GM19463 (cell line): ENCODE results near the gene SH3BP4.

ENCODE experiments used
- ATAC-seq: cut with Tn5 transposase; IDR thresholded peaks from one replicate; pipeline ENCODE4 v1.9.1; 2021; ENCODE audit warnings: mild to moderate bottlenecking, moderate library complexity; ENCODE audit not compliant: unreplicated experiment

SH3BP4 gene

DNA sequence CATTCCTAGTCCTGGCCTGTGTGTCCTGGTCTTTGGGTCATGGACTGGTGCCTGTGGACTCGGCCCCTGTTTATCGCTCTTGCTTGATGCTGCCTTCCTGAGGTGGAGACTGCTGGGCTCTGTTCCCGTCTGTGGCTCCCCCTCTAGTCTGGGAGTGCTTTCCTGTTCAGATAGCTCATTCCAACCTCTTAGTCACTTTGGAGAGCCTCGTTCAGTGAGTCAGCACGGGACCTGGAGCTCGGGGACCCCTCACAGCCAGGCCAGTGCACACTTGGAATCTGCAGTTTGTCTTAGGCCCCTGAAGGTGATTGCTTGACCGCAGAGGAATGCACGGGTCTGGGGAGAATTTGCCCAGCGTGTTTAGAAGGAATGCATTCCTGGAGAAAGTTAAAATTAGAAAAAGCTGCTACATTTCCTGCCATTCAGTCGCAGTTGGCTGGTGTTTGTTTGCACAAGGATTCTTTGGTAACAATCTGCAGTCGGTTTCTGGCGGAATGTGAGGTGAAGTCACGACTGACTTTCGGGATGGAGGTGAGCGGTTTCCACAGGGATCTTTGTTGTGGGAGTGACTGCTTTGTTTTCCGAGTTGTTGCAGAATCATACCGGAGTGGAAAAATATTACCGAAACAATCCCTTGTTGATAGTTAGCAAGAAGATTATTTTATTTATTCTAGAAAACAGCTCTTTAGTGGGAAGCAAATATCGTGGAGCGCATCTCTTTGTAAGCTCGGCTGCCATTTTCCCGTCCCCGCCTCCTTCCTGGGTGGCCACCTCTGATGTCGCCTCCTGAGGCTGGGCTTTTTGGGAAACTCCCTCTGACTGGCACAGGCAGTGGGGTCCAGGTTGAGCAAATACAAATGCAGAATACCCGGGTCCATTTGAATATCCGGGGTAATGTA is 29.6 kb downstream of the SH3BP4 start:
- ATAC-seq, result no peak

DNA sequence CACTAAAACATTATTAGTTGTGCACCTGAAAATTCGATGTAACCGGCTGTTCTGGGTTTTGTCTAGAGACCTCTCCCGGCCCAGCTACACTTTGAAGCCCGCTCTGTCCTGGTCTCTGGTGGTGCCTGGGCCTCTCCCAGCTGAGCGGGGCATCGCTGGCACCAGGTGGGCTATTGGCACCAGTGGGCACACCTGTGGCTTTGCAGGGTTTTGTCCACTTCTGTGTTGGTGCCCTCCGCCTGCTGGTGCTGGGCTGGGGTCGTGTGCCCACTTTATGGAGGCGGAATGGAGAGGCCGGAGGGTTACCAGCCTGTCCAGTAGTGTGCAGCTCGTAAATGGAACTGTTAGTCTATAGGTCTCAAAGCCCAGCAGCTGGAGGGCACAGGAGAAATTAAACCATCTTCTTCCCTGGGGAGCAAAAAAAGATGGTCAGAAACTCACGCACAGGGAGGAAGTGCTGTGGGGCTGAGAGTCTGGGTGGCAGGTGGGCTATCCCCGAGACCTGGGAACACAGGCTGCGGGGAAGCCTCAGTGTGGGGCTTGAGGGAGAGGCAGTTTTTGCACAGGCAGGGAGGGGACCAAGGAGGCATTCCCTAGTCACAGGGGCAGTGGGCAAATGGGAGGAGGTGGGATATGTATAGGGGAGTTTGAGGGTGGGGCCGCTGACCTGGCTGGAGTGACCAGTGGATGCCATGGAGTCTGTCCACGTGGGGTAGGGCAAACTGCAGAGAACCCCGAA is 30.4 kb downstream of the SH3BP4 start:
- no peak for ATAC-seq

DNA sequence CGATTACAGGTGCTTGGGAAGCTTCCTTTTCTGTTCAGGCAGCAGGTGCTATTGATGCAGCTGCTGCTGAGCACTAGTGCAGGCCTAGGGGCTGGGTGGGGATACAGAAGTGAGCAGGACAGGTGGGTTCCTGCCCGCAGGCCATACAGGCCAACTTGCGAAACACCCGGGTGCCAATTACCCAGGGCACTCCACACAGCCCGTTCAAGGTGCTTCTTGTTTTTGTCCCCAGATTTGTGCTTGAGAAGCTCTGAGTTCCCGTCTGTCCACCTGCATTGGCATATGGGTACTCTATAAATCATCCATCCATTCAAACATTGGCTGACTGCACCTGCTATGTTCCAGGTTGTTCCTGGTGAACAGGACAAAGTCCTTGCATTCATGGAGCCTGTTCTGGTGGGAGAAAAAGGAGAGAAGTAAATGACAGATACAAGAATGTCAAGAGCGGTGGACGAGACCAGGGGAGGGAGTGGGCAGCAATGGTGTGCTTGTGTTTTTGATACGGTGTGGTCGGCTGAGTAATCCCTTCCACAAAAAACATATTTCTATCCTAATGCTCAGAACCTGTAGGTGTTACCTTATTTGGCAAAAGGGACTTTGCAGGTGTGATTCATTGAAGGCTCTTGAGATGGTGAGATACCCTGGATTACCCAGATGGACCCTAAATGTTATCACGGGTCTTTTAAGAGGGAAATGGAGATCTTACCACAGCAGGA is 31.4 kb downstream of the SH3BP4 start:
- ATAC-seq, result no peak

DNA sequence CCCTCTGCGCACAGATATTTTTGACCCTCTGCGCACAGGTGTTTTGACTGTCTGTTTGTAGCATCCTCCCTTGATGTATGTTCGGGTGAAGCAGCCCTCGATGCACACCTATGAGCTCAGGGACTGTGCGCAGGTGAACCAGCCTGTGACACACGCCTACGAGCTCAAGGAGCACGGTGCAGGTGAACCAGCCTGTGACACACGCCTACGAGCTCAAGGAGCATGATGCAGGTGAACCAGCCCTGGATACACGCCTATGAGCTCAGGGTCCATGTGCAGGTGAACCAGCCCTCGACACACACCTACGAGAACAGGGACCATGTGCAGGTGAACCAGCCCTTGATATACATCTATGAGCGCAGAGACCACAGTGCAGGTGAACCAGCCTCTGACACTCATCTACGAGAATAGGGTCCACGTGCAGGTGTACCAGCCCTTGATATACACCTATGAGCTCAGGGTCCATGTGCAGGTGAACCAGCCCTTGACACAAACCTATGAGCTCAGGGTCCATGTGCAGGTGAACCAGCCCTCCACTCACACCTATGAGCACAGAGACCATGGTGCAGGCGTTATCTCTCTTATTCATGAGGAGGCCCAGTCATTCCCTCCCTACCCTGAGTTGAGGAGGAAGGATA is 33.9 kb downstream of the SH3BP4 start:
- no peak for ATAC-seq

DNA sequence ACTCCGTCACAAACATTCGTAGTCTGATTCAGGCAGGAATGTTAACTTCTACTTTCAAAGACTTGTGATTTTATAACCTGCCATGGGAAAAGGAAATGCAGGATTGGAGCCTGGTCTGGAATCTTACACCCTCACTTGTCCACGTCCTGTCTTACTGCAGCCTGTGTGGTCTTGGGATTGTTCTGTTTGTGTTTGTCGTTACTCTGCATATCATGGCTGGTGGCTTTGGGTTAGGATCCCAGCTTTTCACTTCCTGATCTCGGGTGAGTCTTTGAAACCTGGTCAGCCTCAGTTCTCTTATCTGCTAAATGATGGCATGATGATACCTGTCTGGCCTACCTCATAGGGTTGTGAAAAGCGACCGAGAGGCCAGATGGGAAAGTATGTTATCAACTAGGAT is 34.6 kb downstream of the SH3BP4 start:
- no peak for ATAC-seq

DNA sequence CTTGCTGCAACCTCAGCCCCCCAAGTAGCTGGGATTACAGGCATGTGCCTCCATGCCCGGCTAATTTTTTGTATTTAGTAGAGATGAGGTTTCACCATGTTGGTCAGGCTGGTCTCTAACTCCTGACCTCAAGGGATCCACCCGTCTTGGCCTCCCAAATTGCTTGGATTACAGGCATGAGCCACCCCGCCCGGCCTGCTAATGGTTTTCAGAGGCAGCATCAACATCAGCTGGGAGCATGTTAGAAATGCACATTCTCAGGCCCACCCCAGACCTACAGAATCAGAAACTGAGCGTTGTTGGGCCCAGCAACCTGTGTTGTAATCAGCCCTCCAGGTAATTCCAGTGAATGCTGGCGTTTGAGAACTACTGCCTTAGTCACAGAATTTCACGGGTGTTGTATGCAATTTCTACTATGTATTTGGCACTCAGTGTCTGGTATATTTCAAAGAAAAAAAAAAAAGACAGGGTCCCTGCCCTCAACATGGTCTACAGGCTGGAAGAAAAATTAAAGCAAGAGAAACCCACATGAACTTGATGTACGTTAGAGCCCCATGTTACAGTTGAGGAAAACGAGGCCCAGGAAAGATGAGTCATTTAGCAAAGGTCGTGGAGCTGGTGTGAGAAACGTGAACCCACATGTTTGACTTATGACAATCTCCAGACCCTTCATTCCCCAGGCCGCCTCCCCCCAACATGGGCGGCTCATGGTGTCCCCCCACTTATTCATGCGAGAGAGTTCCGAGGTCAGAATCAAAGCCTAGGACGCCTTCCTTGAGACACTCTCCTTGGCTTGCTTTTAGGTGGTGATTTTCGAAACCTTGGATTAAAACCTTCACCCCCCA is 35.3 kb downstream of the SH3BP4 start:
- no peak for ATAC-seq

DNA sequence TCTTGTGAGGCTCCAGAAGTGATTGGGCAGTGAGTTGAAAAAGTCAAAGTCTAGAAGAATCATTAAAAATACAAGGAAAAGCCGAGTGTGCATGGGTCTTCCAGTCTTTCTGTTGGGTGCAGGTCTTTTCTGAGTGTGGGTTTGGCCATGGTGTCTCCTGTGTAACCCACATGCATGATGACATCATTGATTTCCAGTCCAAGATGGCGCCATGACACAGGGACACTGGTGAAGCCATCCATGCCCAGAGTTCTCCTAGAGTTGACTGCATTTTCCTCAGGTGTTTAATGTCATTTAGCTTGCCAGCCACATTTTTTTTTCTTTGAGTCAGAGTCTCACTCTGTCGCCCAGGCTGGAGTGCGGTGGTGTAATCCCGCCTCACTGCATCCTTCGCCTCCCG is 35.9 kb downstream of the SH3BP4 start:
- no peak for ATAC-seq

DNA sequence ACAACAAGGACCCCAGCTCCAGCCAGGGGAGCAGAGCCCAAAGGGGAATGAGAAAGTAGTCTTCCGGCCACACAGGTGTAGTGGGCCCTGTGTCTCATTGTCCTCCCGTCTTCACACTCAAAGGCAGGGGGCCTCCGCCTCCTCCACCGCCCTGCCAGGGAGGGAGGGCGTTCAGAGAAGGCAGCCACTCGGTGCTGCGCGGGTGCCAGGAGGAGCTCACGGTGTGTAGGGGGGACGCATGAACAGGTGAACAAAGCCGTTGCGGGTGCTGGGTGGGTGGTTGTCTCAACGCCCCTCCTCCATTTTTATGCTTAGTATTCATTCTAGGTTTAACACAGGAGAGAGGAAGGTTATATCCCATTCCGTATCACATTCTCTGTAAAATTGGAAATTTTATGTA is 36.7 kb downstream of the SH3BP4 start:
- no peak for ATAC-seq

DNA sequence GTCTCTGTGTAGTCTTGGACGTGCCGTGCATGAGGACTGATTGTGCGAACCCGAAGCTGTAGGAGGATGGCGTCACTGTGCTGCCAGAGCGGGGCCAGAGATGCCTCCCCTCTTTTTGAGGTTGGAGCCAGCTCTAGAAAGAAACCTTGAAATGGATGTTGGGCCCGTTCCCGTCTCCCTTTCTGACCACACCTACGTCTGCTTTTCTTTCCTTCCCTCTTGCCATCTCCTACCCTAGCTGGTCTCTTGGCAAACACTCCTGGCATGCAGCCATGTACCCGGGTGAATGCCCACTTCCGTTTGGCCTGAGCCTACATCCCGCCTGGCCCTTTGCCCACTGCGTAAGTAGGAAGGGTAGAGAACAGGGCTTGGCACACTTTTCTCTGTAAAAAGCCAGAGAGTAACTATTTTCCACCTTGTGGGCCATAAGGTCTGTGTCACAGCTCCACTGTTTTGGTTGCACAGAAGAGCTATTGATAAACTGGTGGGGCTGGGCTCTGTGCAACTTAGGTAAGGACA is 37.4 kb downstream of the SH3BP4 start:
- no peak for ATAC-seq

DNA sequence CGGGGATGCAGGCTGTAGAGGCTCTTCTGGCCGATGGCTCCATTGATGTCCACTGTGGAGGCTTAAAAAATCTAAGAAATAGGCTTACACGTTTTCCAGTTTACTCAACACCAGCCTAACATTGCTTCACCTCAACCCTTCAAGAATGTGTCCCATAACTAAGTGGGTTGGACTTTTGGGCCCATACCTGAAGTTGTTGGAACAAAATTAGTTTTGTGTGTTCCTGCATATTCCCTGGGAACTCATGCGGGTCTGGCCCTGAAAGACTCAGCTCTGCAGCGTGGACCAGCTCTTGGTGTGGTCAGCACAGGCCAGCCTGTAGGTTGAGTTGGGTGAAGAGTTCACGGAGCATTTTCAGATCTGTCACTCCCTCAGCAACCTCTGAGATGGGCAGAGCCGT is 38.5 kb downstream of the SH3BP4 start:
- no peak for ATAC-seq

DNA sequence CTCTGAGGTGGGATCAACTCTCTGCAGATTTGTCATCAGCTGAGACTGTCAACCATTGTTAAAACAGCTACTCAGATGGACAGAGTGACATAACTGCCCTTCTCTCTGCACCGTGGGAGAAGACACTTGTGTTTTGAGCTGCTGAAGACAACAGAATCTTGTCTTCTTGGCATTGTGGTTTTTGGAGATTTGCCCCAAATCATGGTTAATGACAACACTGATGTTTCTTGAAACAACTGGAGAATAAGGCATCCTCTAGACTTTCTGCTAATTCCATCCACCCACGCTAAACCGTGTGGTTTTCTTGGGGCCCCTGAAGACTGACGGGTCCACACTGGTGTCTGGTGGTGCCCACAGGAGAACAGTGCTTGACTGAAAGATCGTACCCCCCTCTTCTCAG is 39.5 kb downstream of the SH3BP4 start:
- no peak for ATAC-seq

DNA sequence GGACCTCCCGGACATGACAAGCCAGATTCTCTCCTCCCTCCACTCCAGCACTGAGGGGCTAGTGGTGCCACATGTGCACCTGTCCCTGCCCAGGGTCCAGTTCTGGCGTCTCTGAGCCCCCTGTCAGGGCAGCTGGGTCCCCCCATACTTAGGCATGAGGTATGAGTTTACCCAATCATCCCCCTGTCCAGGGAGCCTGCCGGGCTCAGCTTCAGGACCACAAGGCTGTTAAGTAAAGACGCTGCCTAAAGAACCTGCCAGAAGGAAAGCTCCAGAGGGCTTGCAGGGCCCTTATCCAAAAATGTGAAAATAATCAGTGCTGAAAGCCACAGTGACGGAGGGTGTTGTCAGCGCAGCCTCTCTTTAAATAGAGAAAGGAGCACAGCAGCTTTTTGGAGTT is 40.0 kb downstream of the SH3BP4 start:
- no peak for ATAC-seq

DNA sequence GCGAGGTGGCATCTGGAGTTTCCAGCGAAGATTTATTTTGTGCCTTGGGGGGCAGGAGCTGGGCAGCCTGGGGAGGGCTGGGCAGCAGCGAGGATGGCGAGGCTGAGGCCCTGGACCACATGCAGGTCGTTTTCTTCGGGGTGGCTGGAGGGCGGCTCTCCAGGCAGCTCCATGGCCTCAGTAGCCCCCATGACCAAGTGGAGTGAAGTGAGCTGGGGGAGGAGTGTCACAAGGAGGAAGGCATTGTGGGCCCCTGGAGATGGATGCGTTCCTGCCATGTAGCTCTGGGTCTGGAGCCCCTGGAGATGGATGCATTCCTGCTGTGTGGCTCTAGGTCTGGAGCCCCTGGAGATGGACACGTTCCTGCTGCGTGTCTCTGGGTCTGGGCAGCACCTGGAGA is 40.4 kb downstream of the SH3BP4 start:
- ATAC-seq, result no peak

DNA sequence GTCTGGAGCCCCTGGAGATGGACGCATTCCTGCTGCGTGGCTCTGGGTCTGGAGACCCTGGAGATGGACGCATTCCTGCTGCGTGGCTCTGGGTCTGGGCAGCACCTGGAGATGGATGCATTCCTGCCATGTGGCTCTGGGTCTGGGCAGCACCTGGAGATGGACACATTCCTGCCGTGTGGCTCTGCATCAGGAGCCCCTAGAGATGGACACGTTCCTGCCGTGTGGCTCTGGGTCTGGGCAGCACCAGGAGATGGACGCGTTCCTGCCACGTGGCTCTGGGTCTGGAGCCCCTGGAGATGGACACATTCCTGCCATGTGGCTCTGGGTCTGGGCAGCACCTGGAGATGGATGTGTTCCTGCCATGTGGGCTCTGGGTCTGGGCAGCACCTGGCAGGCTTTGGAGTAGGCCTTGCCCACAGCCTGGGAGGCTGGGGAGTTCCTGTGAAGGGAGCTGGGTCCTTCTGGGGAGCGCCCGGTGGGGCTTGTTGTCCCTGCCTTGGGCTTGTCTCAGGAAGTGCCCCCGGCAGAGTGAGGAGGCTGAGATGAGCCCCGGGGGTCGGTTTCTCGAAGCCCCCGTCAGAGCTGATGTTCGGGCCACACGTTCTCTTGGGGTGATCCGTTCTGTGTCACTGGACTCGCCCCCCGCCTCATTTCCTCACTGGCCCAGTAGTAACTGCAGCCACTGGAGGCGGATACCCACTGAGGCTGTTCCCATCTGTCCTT is 41.0 kb downstream of the SH3BP4 start:
- no peak for ATAC-seq

DNA sequence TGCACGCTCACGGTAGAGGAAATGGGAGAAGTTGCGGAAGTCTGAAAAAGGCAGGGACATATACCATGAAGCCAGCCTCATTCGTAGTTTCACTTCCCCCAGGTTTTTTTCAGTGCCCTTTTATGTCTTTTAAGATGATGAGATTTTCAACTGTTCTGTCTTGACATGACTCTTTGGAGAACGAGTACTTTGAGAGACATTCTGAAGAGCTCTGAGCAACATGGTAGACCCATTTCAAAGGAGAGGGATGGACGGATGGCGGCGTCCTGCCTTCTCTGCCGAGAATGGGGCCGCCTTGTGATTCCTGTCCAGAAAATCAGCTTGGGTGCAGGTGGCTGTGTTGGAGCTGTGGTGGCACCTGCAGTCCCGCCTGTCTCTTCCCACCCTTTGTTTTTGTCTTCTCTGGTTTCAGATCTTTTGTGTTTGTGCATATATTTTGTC is 41.7 kb downstream of the SH3BP4 start:
- ATAC-seq, result no peak

DNA sequence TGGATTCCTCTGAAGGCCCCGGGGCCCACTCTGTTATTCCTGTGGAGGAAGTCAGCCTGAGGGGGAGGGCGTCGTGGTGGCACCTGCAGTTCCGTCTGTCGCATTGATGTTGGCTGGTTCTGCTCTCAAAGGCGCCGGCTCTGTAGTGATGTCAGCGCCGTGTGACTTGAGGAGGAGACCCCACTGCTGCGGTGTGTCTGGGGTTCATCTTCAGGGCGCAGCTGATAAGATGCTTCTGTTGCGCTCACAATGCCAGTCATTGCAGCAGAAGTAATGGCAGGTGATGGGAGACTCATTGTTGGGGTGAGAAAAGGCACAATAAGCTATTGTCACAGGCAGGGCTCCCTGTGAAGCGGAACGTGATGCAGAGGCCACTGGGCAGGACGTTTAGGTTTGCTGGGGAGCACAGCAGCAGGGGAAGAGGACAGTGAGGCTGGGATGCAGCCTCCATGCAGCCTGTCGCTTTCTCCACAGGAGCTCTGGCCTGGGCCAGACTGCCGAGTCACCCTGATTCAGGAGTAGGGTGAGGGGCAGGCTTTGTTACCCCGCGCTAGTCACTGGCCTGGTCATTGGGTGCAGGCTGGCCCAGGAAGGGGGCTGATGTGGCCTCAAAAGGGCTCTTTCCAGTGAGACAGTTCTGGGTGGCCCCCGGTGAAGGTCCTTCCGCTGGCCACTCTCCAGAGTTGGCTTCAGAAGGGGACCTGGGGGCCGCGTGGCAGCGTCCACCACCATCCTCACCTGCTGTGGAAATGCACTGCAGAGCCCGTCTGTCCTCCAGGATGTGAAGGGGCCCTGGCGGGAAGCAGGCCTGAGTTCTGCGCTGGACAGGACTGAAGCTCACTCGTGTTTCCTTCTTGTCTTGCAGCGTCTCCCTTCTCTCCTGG is 42.9 kb downstream of the SH3BP4 start:
- no peak for ATAC-seq

DNA sequence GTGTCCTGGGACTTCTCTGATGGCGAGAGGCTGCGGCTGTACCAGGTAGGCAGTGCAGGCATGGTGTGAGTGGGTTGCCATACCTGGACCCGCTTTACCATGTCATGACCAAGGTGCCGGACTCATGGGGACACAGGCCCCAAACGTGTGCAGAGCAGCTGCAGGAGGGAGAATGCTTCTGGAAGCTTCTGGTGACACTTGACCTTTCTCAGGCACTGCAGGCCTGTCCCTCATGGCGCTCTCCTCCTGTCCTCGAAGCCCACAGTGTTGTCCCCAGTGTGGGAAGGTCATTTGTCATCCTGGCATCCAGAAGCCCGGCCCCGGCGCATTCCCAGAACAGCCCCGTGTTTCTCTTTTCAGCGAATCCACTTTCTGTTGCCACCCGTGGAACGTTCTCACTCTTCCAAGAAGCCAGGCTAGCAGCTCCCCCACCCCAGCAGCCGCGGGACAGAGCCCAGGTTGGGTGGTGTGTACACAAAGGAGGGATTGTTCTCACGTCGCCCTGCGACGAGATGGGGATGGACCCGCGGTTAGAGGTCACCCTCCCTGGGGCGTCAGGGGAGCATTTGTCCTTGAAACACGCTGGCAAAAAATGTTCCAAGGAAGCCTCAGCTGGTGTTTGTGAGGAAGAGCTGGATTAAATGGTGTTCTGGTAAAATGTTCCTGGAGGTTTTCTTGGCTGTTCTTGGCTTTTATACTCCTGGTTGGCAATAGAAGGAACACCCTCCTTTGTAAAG is 43.7 kb downstream of the SH3BP4 start:
- no peak for ATAC-seq
